Neural cell (in vitro differentiated cells): ENCODE measurements around the gene SETBP1.

Experiments used
- EP300 ChIP-seq: fragments of 450-650 bp; conservative IDR thresholded peaks from 2 replicates; pipeline ENCODE4 v1.6.1; 2014; ENCODE audit warnings: antibody characterized with exemption, mild to moderate bottlenecking, moderate library complexity; ENCODE audit not compliant: poor library complexity, severe bottlenecking
- EZH2 ChIP-seq: fragments of 200-600, 300-800 bp; shearing (Covaris generic), sonication (generic); IDR thresholded peaks from 2 replicates; pipeline ENCODE4 v1.6.1; 2014; ENCODE audit warnings: antibody characterized with exemption, low read length, borderline replicate concordance, mild to moderate bottlenecking; ENCODE audit not compliant: insufficient read depth, poor library complexity, severe bottlenecking
- MXI1 ChIP-seq: fragments of 450-650 bp; conservative IDR thresholded peaks from 2 replicates; pipeline ENCODE4 v1.6.1; 2014; ENCODE audit warnings: antibody characterized with exemption, mild to moderate bottlenecking; ENCODE audit not compliant: poor library complexity, severe bottlenecking
- POLR2AphosphoS5 ChIP-seq: IDR thresholded peaks from 2 replicates; pipeline ENCODE4 v1.6.1; 2012
- RAD21 ChIP-seq: fragments of 450-650 bp; conservative IDR thresholded peaks from 2 replicates; pipeline ENCODE4 v1.6.1; 2014; ENCODE audit warnings: antibody characterized with exemption, mild to moderate bottlenecking, moderate library complexity
- SMC3 ChIP-seq: fragments of 450-650 bp; conservative IDR thresholded peaks from 2 replicates; pipeline ENCODE4 v1.6.1; 2014; ENCODE audit warnings: antibody characterized with exemption, mild to moderate bottlenecking, moderate library complexity; ENCODE audit not compliant: poor library complexity
- TAF1 ChIP-seq: IDR thresholded peaks from 2 replicates; pipeline ENCODE4 v1.6.1; 2012; ENCODE audit warnings: low read depth
- TF ChIP-seq, protein P1 (sequence below): fragments of 450-650 bp; IDR thresholded peaks from 2 replicates; pipeline ENCODE4 v1.5.1; 2014; ENCODE audit warnings: antibody characterized with exemption, mild to moderate bottlenecking, moderate library complexity; ENCODE audit not compliant: poor library complexity, severe bottlenecking
- TF ChIP-seq, protein P2 (sequence below): IDR thresholded peaks from 2 replicates; pipeline ENCODE4 v1.6.1; 2012; ENCODE audit warnings: borderline replicate concordance

DNA sequence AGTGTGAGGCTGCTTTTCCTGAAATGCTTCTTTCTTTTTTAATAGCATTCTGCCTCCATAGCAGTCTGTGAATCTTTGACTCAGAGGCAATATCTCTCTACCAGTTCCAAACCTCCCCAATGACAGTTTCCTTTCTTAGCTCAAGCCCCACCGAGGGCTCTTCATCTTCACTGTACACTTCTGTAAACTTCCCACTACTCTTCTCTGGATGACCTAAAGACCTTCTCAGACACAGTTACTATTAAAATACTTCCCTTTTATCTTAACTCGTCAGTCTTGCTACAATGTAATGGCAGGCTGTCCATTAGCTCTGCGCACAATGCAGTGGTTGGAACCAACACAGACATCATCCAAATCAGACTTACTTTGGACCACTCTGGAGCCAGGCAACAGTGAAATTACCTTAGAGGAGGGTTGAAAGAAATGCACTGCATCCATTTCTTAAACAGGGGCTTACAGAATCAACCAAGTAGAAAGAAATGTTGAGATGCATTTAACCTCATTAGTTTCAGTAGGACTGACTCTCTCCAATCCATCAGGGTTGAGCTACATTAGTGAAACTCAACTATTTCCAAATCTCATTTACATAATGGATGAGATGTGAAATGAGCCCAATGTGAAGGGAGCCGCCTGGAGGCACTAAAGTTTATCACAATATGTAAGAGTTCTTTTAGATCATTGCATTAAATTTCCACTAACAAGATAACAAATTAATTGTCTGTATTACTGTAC lies 343.8 kb downstream of the SETBP1 start:
- TF ChIP-seq, protein P1, sequence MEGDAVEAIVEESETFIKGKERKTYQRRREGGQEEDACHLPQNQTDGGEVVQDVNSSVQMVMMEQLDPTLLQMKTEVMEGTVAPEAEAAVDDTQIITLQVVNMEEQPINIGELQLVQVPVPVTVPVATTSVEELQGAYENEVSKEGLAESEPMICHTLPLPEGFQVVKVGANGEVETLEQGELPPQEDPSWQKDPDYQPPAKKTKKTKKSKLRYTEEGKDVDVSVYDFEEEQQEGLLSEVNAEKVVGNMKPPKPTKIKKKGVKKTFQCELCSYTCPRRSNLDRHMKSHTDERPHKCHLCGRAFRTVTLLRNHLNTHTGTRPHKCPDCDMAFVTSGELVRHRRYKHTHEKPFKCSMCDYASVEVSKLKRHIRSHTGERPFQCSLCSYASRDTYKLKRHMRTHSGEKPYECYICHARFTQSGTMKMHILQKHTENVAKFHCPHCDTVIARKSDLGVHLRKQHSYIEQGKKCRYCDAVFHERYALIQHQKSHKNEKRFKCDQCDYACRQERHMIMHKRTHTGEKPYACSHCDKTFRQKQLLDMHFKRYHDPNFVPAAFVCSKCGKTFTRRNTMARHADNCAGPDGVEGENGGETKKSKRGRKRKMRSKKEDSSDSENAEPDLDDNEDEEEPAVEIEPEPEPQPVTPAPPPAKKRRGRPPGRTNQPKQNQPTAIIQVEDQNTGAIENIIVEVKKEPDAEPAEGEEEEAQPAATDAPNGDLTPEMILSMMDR = no peak
- TF ChIP-seq EP300 = no peak
- TF ChIP-seq, protein P2, sequence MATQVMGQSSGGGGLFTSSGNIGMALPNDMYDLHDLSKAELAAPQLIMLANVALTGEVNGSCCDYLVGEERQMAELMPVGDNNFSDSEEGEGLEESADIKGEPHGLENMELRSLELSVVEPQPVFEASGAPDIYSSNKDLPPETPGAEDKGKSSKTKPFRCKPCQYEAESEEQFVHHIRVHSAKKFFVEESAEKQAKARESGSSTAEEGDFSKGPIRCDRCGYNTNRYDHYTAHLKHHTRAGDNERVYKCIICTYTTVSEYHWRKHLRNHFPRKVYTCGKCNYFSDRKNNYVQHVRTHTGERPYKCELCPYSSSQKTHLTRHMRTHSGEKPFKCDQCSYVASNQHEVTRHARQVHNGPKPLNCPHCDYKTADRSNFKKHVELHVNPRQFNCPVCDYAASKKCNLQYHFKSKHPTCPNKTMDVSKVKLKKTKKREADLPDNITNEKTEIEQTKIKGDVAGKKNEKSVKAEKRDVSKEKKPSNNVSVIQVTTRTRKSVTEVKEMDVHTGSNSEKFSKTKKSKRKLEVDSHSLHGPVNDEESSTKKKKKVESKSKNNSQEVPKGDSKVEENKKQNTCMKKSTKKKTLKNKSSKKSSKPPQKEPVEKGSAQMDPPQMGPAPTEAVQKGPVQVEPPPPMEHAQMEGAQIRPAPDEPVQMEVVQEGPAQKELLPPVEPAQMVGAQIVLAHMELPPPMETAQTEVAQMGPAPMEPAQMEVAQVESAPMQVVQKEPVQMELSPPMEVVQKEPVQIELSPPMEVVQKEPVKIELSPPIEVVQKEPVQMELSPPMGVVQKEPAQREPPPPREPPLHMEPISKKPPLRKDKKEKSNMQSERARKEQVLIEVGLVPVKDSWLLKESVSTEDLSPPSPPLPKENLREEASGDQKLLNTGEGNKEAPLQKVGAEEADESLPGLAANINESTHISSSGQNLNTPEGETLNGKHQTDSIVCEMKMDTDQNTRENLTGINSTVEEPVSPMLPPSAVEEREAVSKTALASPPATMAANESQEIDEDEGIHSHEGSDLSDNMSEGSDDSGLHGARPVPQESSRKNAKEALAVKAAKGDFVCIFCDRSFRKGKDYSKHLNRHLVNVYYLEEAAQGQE = no peak
- no peak for TF ChIP-seq SMC3
- no peak for TF ChIP-seq EZH2
- TF ChIP-seq RAD21 = no peak
- TF ChIP-seq POLR2AphosphoS5 = no peak
- TF ChIP-seq TAF1 = no peak
- no peak for TF ChIP-seq MXI1
